Activated T-helper 9 cell treated with anti-CD3 and anti-CD28 coated beads, Interleukin-2, amount 50 U/mL, for 16 hours (primary cell): ENCODE results near the gene ADGRG3.

Experiments
- DNase-seq: peaks from one replicate; pipeline ENCODE4 v3.0.0-alpha.2; 2020; ENCODE audit warnings: low read depth

Gene ADGRG3

DNA sequence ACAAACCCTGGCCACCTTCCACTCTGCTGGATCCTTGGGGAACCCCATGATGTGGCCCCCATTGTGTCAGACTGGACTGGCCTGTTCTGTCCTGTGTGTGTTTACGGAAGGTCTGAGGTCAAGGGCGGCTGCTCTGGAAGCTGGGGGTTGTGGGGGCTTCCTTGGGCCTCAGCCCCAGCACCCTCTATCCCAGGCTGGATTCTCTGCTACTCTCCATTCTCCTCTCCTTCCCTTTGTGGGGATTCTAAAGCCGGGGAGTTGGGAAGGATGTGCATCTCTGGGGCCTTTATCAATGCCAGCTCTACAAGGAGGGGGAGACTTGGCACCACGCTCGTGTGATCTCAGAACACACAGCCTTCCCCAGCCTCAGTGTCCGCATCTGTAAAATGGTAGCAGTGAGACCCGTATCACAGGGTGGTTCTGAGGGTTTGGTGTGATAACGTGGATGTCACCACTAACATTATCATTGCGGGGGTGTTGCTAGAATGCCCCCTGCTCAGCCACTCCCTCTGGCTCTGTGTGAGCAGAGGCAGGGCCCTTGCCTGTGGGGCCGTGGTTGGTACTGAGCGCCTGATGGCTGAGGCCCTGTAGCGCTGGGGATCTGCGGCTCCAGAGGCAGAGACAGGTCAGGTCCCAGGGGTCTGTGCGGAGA, 21.6 kb upstream of the ADGRG3 start:
- DNase-seq, result no peak

GRCh38 chr16:57647136-57647875, 20.8 kb upstream of the ADGRG3 start:
- DNase-seq, result no peak

GRCh38 chr16:57648125-57648524, 20.0 kb upstream of the ADGRG3 start:
- DNase-seq, result no peak

- peak; percentile 79 for DNase-seq
Measured at GRCh38 chr16:57648581-57649442, 19.3 kb upstream of the ADGRG3 start.

- DNase-seq, result no peak
Measured at GRCh38 chr16:57649443-57649751, 18.7 kb upstream of the ADGRG3 start.

GRCh38 chr16:57649846-57650245, 18.3 kb upstream of the ADGRG3 start:
- no peak for DNase-seq

DNA sequence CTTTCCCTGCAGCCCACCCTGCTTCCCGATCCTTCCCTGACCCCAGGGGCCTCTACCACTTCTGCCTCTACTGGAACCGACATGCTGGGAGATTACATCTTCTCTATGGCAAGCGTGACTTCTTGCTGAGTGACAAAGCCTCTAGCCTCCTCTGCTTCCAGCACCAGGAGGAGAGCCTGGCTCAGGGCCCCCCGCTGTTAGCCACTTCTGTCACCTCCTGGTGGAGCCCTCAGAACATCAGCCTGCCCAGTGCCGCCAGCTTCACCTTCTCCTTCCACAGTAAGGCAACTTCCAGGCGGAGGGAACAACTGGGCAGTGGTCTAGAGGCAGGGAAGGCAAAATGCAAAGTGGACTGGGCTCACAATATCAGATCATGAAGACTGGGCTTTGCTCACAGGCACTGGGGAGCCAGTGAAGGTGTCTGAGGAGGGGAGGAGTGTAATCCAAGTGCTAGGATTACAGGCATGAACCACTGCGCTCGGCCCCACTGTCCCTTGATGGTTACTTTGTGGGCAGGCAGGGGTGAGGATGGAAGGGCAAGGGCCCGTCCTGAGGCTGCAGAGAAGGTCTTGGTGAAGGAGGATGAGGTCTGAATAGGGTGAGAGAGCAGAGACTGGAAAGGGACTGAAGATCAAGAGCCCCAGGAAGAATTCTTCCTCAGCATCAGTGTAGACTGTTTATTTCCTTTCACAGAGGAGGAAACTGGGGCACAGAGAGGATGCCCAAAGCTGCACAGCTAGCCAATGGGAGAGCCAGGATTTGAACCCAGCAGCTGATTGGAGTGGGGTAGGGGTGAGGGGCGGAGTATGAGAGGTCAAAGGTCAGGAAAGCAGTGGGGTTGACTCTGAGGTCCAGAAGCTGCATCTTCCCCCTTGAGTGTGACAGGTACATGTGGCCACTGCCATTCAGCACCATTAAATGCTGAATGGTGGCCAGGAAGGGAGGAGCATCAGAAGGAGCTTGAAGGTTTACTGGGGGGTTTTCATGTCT, 16.5 kb upstream of the ADGRG3 start:
- DNase-seq, result no peak

DNA sequence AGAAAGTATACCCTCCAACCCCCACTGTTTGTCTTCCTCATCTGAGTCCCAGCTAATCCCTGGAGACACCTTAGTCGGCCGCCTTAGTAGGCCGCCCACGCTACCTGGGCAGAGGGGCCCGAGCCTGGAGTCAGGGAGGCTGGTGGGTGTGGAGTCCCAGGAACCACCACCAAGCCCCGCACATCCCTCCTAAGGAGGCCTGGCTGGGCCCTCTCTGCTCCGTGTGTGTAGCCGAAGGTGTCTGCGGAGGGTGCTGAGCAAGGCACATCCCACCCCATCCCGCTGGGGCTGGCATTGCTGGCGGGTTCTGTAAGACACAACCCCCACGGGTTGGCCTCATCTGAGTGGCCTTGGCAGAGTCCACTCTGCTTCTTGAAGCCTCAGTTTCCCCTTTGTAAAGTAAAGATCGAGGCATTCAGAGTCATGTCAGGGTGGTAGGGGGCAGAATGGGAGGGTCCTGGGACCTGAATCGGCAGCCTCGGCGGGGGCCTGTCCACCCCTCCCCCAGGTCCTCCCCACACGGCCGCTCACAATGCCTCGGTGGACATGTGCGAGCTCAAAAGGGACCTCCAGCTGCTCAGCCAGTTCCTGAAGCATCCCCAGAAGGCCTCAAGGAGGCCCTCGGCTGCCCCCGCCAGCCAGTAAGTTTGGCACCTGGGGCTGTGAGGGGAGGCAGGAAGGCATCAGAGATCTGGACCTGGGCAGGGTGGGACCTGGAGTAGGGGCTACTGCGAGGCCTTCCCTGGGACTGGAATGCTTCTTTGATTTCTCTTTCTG, 15.2 kb upstream of the ADGRG3 start:
- no peak for DNase-seq

- no peak for DNase-seq
Measured at GRCh38 chr16:57653936-57654335, 14.2 kb upstream of the ADGRG3 start.

GRCh38 chr16:57656342-57656955, 11.7 kb upstream of the ADGRG3 start:
- no peak for DNase-seq

- no peak for DNase-seq
Measured at GRCh38 chr16:57657228-57657627, 10.9 kb upstream of the ADGRG3 start.

DNA sequence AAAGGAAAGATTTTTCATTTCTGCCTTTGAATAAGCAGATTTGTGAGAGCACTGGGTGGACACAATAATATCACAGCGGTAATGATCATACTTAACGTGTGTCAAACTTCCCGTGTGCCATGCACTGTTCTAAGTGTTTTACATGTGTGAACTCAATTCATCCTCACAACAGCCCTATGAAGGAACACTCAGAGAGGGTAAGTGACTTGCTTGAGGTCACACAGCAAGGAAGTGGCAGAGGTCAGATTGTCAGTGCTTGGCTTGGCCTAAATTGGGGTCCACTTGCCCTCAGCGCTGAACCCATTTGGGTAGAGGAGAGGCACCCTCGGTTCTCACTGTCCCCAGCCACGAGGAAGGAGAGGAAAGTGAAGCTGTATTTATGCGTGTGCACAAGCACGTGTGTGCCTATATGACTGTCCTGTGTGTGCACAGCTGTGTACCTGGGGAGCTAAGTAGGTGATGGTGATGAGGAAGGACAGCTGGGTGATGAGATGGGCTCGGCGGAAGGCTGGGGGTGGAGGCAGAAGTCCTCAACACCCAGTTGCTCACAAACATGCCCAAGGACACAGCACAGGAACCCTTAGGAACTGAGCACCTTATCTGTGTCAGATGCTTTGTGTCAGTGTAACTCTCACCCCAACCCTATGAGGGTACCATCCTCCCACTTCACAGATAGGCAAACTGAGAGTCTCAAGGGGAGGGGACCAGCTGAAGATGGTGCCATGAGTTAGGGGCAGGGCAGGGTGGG, 9.8 kb upstream of the ADGRG3 start:
- DNase-seq, result no peak

DNA sequence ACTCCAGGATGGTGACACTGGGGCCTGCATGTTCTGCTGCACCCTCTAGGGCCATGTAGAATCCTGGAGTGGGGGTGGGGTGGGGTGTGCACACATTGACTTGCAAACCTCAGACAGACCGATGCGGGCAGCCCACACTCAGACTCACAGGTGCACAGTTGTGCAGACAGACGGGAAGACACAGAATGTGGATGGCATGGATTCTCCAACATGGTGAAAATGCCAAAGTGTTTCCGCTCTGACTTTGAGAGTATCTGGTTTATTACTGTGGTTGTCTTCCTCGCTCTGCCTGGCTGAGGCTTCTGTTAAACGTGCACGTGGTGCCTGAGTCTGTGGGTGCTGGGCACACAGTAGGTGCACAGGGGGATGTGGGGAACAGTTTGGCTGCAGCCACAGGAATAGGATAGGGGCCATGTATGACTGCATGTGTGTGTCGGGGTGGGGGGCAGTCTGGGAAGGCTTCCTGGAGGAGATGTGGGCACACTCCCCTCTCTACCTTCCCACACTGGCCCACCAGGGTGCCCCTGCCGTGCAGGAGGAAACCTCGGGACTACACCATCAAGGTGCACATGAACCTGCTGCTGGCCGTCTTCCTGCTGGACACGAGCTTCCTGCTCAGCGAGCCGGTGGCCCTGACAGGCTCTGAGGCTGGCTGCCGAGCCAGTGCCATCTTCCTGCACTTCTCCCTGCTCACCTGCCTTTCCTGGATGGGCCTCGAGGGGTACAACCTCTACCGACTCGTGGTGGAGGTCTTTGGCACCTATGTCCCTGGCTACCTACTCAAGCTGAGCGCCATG, 9.0 kb upstream of the ADGRG3 start:
- DNase-seq, result no peak

DNA sequence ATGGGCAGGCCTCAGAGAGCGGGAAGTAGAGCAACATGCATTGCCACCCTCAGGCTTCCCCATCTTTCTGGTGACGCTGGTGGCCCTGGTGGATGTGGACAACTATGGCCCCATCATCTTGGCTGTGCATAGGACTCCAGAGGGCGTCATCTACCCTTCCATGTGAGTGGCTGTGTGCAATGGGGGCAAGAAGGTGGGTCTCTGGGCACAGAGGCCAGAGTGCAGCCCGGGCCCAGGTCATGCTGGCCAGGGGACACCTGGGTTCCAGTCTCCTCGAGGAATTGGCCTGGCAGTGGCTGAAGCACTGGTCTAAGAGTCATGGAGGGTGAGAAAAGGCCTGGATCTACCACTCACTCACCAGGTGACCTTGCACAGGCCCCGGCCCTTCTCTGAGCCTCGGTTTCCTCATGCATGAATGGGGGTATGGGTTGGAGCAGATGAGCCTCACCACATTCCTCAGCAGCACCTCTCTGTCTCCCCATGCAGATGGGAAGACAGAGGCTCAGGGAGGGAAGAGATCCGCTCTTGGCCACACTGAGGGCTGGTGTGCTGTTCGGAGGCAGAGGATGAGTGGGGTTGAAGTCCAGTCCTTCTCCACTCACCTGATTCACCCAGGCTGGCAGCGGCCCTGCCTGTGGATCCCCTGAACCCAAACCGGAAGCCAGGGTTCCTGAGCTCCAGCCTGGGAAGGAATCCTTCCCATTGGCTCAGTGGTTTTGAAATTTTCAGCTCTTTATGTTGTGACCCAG, 7.2 kb upstream of the ADGRG3 start:
- no peak for DNase-seq

GRCh38 chr16:57661510-57661909, 6.6 kb upstream of the ADGRG3 start:
- no peak for DNase-seq

GRCh38 chr16:57661936-57662906, 5.9 kb upstream of the ADGRG3 start:
- no peak for DNase-seq

- DNase-seq, result no peak
Measured at GRCh38 chr16:57663436-57663835, 4.7 kb upstream of the ADGRG3 start.
